Measurements from ENCODE around the gene FHIT. TPM values are rescaled to one million over a fixed set of nuclear protein-coding genes. Genes with fewer than 3 reads are reported as not detected.

FHIT gene
- total RNA-seq, 1 donor from 2014 or later, result 16.1 TPM

GRCh38 chr3:59769127-59769750 is 1482.0 kb downstream of the FHIT start:
- peaks cover 5% of the 10 kb centered on the region for H3K4me1 Mint-ChIP-seq (ENCODE audit: low read depth)
- H3K27me3 Mint-ChIP-seq, result no peaks in the 10 kb centered on the region
- no peaks in the 10 kb centered on the region for H3K36me3 Mint-ChIP-seq (ENCODE audit: insufficient read depth)
- TF ChIP-seq CTCF (IDR thresholded peaks at IDR 0.05; ENCODE audit: unreplicated experiment), result no peak
- H3K27ac Mint-ChIP-seq, result no peak overlapping the region
- no peak overlapping the region for H3K4me3 Mint-ChIP-seq (ENCODE audit: low read depth)
- DNase-seq (ENCODE audit: low spot score, unreplicated experiment), result no peak
- no peaks in the 10 kb centered on the region for H3K9me3 Mint-ChIP-seq (ENCODE audit: low read depth)

GRCh38 chr3:59766200-59766872 is 1484.9 kb downstream of the FHIT start:
- no peak overlapping the region for H3K27ac Mint-ChIP-seq
- H3K9me3 Mint-ChIP-seq (ENCODE audit: low read depth), result no peaks in the 10 kb centered on the region
- no peaks in the 10 kb centered on the region for H3K27me3 Mint-ChIP-seq
- H3K4me1 Mint-ChIP-seq (ENCODE audit: low read depth), result peaks cover 3% of the 10 kb centered on the region
- H3K36me3 Mint-ChIP-seq (ENCODE audit: insufficient read depth), result no peaks in the 10 kb centered on the region
- H3K4me3 Mint-ChIP-seq (ENCODE audit: low read depth), result no peak overlapping the region
- no peak for DNase-seq (ENCODE audit: low spot score, unreplicated experiment)
- TF ChIP-seq CTCF (IDR thresholded peaks at IDR 0.05; ENCODE audit: unreplicated experiment), result no peak

- Mint-ChIP-seq H3K4me3 (ENCODE audit: low read depth) (no peak overlapping the region), H3K36me3 (ENCODE audit: insufficient read depth) (no peaks in the 10 kb centered on the region), H3K9me3 (ENCODE audit: low read depth) (no peaks in the 10 kb centered on the region), H3K27me3 (no peaks in the 10 kb centered on the region), H3K27ac (no peak overlapping the region), H3K4me1 (ENCODE audit: low read depth) (peaks cover 13% of the 10 kb centered on the region)
- no peak for DNase-seq (ENCODE audit: low spot score, unreplicated experiment)
- no peak for TF ChIP-seq CTCF (IDR thresholded peaks at IDR 0.05; ENCODE audit: unreplicated experiment)
These were observed 1487.1 kb downstream of the FHIT start for GRCh38 chr3:59764171-59764570.

GRCh38 chr3:59762941-59763340 is 1488.3 kb downstream of the FHIT start:
- H3K36me3 Mint-ChIP-seq (ENCODE audit: insufficient read depth), result no peaks in the 10 kb centered on the region
- no peaks in the 10 kb centered on the region for H3K9me3 Mint-ChIP-seq (ENCODE audit: low read depth)
- peaks cover 18% of the 10 kb centered on the region for H3K4me1 Mint-ChIP-seq (ENCODE audit: low read depth)
- no peaks in the 10 kb centered on the region for H3K27me3 Mint-ChIP-seq
- TF ChIP-seq CTCF (IDR thresholded peaks at IDR 0.05; ENCODE audit: unreplicated experiment), result no peak
- H3K4me3 Mint-ChIP-seq (ENCODE audit: low read depth), result no peak overlapping the region
- H3K27ac Mint-ChIP-seq, result no peak overlapping the region
- no peak for DNase-seq (ENCODE audit: low spot score, unreplicated experiment)

- H3K4me1 Mint-ChIP-seq (ENCODE audit: low read depth), result peaks cover 26% of the 10 kb centered on the region
- H3K36me3 Mint-ChIP-seq (ENCODE audit: insufficient read depth), result no peaks in the 10 kb centered on the region
- H3K27ac Mint-ChIP-seq, result no peak overlapping the region
- no peak for DNase-seq (ENCODE audit: low spot score, unreplicated experiment)
- no peak for TF ChIP-seq CTCF (IDR thresholded peaks at IDR 0.05; ENCODE audit: unreplicated experiment)
- H3K9me3 Mint-ChIP-seq (ENCODE audit: low read depth), result no peaks in the 10 kb centered on the region
- no peak overlapping the region for H3K4me3 Mint-ChIP-seq (ENCODE audit: low read depth)
- H3K27me3 Mint-ChIP-seq, result no peaks in the 10 kb centered on the region
These were observed 1491.8 kb downstream of the FHIT start for GRCh38 chr3:59759298-59760031.
